ENCODE measurements around the gene L3HYPDH. TPM values are rescaled to one million over a fixed set of nuclear protein-coding genes. Genes with fewer than 3 reads are reported as not detected.

The L3HYPDH gene
- total RNA-seq, 1 donor, result 44.5 TPM

DNA sequence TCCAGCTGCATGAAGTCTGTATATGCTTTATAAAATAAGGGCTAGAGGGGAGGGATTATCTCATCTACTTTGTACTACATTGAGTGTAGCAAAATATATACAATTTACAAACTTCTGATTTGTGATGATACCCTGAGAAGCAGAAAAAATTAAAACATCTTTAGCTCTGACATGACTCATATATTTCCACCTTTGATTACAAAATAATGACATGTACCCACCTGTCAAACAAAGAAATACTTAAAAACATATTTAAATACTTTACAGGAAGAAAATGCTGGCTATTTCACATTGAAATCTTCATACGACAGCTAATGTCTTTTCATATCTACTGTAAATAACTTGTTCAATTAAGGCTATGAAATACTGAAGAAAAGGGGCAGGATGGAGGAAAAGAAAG lies 22.3 kb downstream of the L3HYPDH start:
- DNase-seq (ENCODE audit: insufficient read length, low spot score, missing footprints), result no peak
- Histone ChIP-seq H3K79me2 (ENCODE audit: insufficient read depth, low read length) (no peaks in the 10 kb centered on the region), H3K36me3 (ENCODE audit: insufficient read depth, low read length) (peaks cover 37% of the 10 kb centered on the region), H3K27me3 (ENCODE audit: insufficient read depth, low read length) (no peaks in the 10 kb centered on the region), H2AFZ (ENCODE audit: low read length) (no peak overlapping the region), H3K9me3 (ENCODE audit: low read depth, low read length) (no peaks in the 10 kb centered on the region), H3K4me3 (ENCODE audit: insufficient read depth, low read length) (no peak overlapping the region), H3K27ac (ENCODE audit: low read depth, low read length) (no peak overlapping the region), H3K4me2 (ENCODE audit: insufficient read depth, low read length) (no peak overlapping the region), H3K4me1 (ENCODE audit: insufficient read depth, low read length) (peaks cover 8% of the 10 kb centered on the region), H4K20me1 (ENCODE audit: insufficient read depth, low read length) (peaks cover 14% of the 10 kb centered on the region)
- TF ChIP-seq, protein P1, sequence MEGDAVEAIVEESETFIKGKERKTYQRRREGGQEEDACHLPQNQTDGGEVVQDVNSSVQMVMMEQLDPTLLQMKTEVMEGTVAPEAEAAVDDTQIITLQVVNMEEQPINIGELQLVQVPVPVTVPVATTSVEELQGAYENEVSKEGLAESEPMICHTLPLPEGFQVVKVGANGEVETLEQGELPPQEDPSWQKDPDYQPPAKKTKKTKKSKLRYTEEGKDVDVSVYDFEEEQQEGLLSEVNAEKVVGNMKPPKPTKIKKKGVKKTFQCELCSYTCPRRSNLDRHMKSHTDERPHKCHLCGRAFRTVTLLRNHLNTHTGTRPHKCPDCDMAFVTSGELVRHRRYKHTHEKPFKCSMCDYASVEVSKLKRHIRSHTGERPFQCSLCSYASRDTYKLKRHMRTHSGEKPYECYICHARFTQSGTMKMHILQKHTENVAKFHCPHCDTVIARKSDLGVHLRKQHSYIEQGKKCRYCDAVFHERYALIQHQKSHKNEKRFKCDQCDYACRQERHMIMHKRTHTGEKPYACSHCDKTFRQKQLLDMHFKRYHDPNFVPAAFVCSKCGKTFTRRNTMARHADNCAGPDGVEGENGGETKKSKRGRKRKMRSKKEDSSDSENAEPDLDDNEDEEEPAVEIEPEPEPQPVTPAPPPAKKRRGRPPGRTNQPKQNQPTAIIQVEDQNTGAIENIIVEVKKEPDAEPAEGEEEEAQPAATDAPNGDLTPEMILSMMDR (IDR thresholded peaks at IDR 0.05; ENCODE audit: extremely low read depth, low read depth, low read length), result no peak

DNA sequence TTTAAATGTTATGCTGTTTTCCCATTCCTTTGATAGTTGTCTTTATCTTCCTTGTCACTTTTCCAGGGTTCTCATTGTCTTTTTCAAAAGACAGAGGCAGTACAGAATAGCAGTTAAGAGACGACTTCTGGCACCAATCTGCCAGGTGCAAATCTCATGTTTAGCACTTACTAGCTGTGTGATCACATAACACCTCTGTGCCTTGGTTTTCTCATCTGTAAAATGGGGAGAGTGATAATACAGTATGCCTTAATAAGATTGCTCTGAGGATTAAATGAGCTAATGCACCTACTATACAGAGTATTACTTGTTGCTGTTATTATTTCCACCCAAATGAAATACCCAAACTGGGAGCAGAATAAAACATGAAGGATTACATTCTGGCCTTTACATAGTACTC lies 23.8 kb downstream of the L3HYPDH start:
- Histone ChIP-seq H3K79me2 (ENCODE audit: insufficient read depth, low read length) (no peaks in the 10 kb centered on the region), H3K9me3 (ENCODE audit: low read depth, low read length) (no peaks in the 10 kb centered on the region), H2AFZ (ENCODE audit: low read length) (no peak overlapping the region), H3K27ac (ENCODE audit: low read depth, low read length) (no peak overlapping the region), H3K36me3 (ENCODE audit: insufficient read depth, low read length) (peaks cover 47% of the 10 kb centered on the region), H3K4me1 (ENCODE audit: insufficient read depth, low read length) (peaks cover 9% of the 10 kb centered on the region), H3K27me3 (ENCODE audit: insufficient read depth, low read length) (no peaks in the 10 kb centered on the region), H3K4me2 (ENCODE audit: insufficient read depth, low read length) (no peak overlapping the region), H4K20me1 (ENCODE audit: insufficient read depth, low read length) (peaks cover 7% of the 10 kb centered on the region), H3K4me3 (ENCODE audit: insufficient read depth, low read length) (no peak overlapping the region)
- no peak for DNase-seq (ENCODE audit: insufficient read length, low spot score, missing footprints)
- TF ChIP-seq, protein P1 (IDR thresholded peaks at IDR 0.05; ENCODE audit: extremely low read depth, low read depth, low read length), result no peak

DNA sequence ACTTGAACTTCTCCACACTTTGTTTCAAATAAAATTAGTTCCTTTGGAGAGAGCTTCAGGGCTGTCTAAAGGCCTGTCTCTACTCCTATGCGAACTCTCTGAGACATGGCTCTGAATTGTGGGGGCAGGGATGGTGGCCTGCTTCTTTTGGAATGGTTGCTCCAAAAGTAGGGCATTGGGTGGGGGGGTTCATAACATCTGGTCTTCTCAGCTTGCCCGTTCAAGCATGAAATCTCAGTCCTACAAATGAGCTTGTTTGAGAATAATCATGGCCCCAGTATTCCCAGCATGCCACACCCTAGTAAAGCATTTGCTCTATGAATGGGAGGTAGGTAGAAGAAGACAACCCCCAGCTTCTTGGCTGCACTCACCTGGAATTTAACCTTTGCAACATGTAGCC lies 25.7 kb downstream of the L3HYPDH start:
- TF ChIP-seq, protein P1 (IDR thresholded peaks at IDR 0.05; ENCODE audit: extremely low read depth, low read depth, low read length), result no peak
- H3K27me3 ChIP-seq (ENCODE audit: insufficient read depth, low read length), result no peaks in the 10 kb centered on the region
- no peak for DNase-seq (ENCODE audit: insufficient read length, low spot score, missing footprints)
- H2AFZ ChIP-seq (ENCODE audit: low read length), result no peak overlapping the region
- H3K79me2 ChIP-seq (ENCODE audit: insufficient read depth, low read length), result no peaks in the 10 kb centered on the region
- no peak overlapping the region for H3K4me2 ChIP-seq (ENCODE audit: insufficient read depth, low read length)
- H3K36me3 ChIP-seq (ENCODE audit: insufficient read depth, low read length), result peaks cover 44% of the 10 kb centered on the region
- peaks cover 20% of the 10 kb centered on the region for H3K4me1 ChIP-seq (ENCODE audit: insufficient read depth, low read length)
- H3K27ac ChIP-seq (ENCODE audit: low read depth, low read length), result no peak overlapping the region
- H3K4me3 ChIP-seq (ENCODE audit: insufficient read depth, low read length), result no peak overlapping the region
- no peaks in the 10 kb centered on the region for H3K9me3 ChIP-seq (ENCODE audit: low read depth, low read length)
- peaks cover under 1% of the 10 kb centered on the region for H4K20me1 ChIP-seq (ENCODE audit: insufficient read depth, low read length)

DNA sequence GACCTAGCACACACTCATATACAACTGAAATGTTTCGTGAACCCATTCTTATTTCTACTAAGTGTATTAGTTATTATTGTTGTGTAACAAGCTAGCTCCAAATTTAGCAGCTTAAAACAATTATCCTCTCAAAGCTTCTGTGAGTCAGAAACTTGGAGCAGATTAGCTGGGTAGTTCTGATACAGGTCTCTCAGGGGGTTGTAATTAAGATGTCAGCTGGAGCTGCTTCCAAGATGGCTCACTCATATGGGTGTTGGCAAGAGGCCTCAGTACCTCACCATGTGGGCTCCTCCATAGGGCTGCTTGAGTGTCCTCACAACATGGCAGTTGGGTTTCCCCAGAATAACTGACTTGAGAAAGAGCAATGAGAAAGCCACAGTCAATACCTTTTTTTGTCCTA lies 28.8 kb downstream of the L3HYPDH start:
- Histone ChIP-seq H3K9me3 (ENCODE audit: low read depth, low read length) (no peaks in the 10 kb centered on the region), H4K20me1 (ENCODE audit: insufficient read depth, low read length) (no peaks in the 10 kb centered on the region), H3K27ac (ENCODE audit: low read depth, low read length) (peak overlapping the region; percentile 94), H3K36me3 (ENCODE audit: insufficient read depth, low read length) (peaks cover 37% of the 10 kb centered on the region), H3K4me3 (ENCODE audit: insufficient read depth, low read length) (no peak overlapping the region), H3K4me1 (ENCODE audit: insufficient read depth, low read length) (peaks cover 22% of the 10 kb centered on the region), H2AFZ (ENCODE audit: low read length) (no peak overlapping the region), H3K27me3 (ENCODE audit: insufficient read depth, low read length) (no peaks in the 10 kb centered on the region), H3K79me2 (ENCODE audit: insufficient read depth, low read length) (no peaks in the 10 kb centered on the region), H3K4me2 (ENCODE audit: insufficient read depth, low read length) (peak overlapping the region; percentile 22)
- no peak for DNase-seq (ENCODE audit: insufficient read length, low spot score, missing footprints)
- TF ChIP-seq, protein P1 (IDR thresholded peaks at IDR 0.05; ENCODE audit: extremely low read depth, low read depth, low read length), result no peak

All from osteoblast (primary cell).